ENCODE results near the gene RGL1. TPM values are rescaled to one million over a fixed set of nuclear protein-coding genes. Genes with fewer than 3 reads are reported as not detected.

The RGL1 gene
- total and polyA plus RNA-seq, 9 of the 15 experiments (the other 6 are each of a cell fraction or from before 2014, with no cell fraction given), result under 0.01 to 0.07 (median 0.04) TPM

DNA sequence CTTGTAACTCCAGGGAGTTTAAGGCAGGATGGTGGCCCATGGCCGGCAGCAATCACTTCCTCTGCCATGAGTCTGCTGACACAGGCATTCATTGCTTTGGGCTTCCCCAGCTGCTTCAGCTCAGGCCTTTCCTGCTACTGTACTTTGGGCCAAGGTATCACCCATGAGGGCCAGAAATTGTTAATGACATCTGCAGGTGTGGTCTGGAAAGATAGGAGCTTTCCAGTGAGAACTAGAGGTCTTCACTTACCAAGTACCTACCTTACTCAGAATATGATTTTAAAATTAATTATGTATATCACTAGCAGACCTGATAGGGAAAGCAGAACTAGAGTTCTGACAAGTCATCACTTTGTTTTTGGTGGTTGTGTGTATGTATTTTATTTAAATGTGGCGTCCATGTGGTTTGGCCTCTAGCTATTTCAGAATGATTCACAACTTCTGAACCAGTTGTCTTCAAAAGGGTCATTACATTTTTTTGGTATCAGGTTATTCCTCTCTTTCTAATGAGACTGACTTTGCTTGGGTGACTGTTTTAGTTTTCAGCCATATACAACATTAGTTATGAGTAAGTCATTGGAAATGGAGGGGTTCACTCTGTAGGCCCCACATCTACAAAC lies 2.7 kb downstream of the RGL1 start:
- in situ Hi-C loops (cut with MboI), result no loop called here
- H3K4me2 ChIP-seq (ENCODE audit: insufficient read depth, low read length), result no peak overlapping the region
- WGBS (ENCODE audit: insufficient coverage, low coverage, missing lambda C conversion rate), result 0% methylated on average over 2 of the region's 2 CpGs
- H3K9me1 ChIP-seq (ENCODE audit: control insufficient read depth, insufficient read depth, low read length), result no peaks in the 10 kb centered on the region
- H3K79me2 ChIP-seq (ENCODE audit: control insufficient read depth, insufficient read depth, low read length), result no peaks in the 10 kb centered on the region
- CTCF ChIA-PET (ENCODE audit: low intra/inter-chr PET ratio), result no interaction called here
- ATAC-seq (no peak), FAIRE-seq (no peak), DNase-seq (ENCODE audit: extremely low read depth in 1 of 4, low spot score in 3 of 4) (no peak)
- intact Hi-C loops (cut with micrococcal nuclease), result no loop called here
- no peak overlapping the region for H2AFZ ChIP-seq (ENCODE audit: low read depth, low read length)
- H3K9ac ChIP-seq (ENCODE audit: insufficient read depth in 1 of 2, low read depth in 2 of 2, low read length in 2 of 2), result no peak overlapping the region
- H3K9me3 ChIP-seq (replicated peaks; ENCODE audit: control insufficient read depth, insufficient read depth, low read depth, low read length), result no peaks in the 10 kb centered on the region
- peaks cover 12 to 17% of the 10 kb centered on the region in 2 experiments; a peak in 3 of 5 replicates for H3K27me3 ChIP-seq (ENCODE audit: control insufficient read depth in 2 of 2, insufficient read depth in 2 of 2, low read length in 2 of 2)
- no peaks in the 10 kb centered on the region for H3K36me3 ChIP-seq (ENCODE audit: control insufficient read depth, insufficient read depth, low read length)
- no peaks in the 10 kb centered on the region for H4K20me1 ChIP-seq (replicated peaks; ENCODE audit: control insufficient read depth, insufficient read depth, low read length)
- no peak overlapping the region for H3K27ac ChIP-seq (ENCODE audit: extremely low read depth, low read depth, low read length)
- TF ChIP-seq TAF15 (IDR thresholded peaks at IDR 0.05; ENCODE audit: low read depth, low read length) (no peak), NFE2L1 (tag; IDR thresholded peaks at IDR 0.05; ENCODE audit: borderline replicate concordance, low read depth) (no peak), RB1 (IDR thresholded peaks at IDR 0.05; ENCODE audit: low read depth) (no peak), ZNF347 (CRISPR knock-in tag; IDR thresholded peaks at IDR 0.05; ENCODE audit: low read depth) (no peak), CCAR2 (IDR thresholded peaks at IDR 0.05; ENCODE audit: low read depth, low read length) (no peak), ZNF133 (CRISPR knock-in tag; IDR thresholded peaks at IDR 0.05) (no peak), SMARCA5 (IDR thresholded peaks at IDR 0.05) (no peak)
- TF ChIP-seq, protein P1, sequence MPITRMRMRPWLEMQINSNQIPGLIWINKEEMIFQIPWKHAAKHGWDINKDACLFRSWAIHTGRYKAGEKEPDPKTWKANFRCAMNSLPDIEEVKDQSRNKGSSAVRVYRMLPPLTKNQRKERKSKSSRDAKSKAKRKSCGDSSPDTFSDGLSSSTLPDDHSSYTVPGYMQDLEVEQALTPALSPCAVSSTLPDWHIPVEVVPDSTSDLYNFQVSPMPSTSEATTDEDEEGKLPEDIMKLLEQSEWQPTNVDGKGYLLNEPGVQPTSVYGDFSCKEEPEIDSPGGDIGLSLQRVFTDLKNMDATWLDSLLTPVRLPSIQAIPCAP (CRISPR knock-in tag; IDR thresholded peaks at IDR 0.05; ENCODE audit: borderline replicate concordance), result no peak
- no TSS peak for BruUV-seq (replicated peaks)
- no peak overlapping the region for H3K4me3 ChIP-seq
- H3K4me1 ChIP-seq (replicated peaks in 1 of 2; ENCODE audit: control insufficient read depth in 2 of 2, insufficient read depth in 2 of 2, low read length in 2 of 2), result peaks cover 0 to 5% of the 10 kb centered on the region in 2 experiments; a peak in 1 of 5 replicates
- POLR2A ChIA-PET, result no interaction called here

Data from K562 (cell line).